HCT116 (cell line): ENCODE measurements around the gene PRKAG3. TPM values are rescaled to one million over a fixed set of nuclear protein-coding genes. Genes with fewer than 3 reads are reported as not detected.

Source experiments
- ATAC-seq: fragments of 200-7000 bp; cut with Tn5 transposase; 2 replicates; pipeline ENCODE4 v1.9.1; 2020; ENCODE audit warnings: mild to moderate bottlenecking, moderate library complexity
- BruUV-seq: library from RNA; stranded (reverse); fragments of 400-500 nt; replicated peaks from 2 replicates; lab custom pipeline; 2021; lab: Mats Ljungman, UMichigan
- CTCF ChIA-PET: fragments of 300-600 bp; sonication (Branson Sonifier 250); formaldehyde crosslinking; loops from one replicate; lab custom pipeline; 2021; ENCODE audit warnings: antibody characterized with exemption; lab: Charles Lee
- POLR2A ChIA-PET: fragments of 300-600, 350-600 bp; sonication (Branson Sonifier 250); formaldehyde crosslinking; loops from one replicate; lab custom pipeline; 2021; ENCODE audit warnings: antibody characterized with exemption; lab: Charles Lee
- RAD21 ChIA-PET, 2 experiments: fragments of 300-600 bp; sonication (Branson Sonifier 250); formaldehyde crosslinking; loops; one replicate each; lab custom pipeline; 2023; ENCODE audit warnings: low total read pairs in 2 of 2; ENCODE audit not compliant: uncharacterized antibody in 2 of 2, unreplicated experiment in 2 of 2, low non-redundant PET in 1 of 2; lab: Charles Lee
- DNase-seq: peaks from one replicate; pipeline ENCODE4 v3.0.0-alpha.2; 2010; ENCODE audit warnings: low read depth, low spot score
- H2AFZ ChIP-seq: fragments of 200-600 bp; shearing (Covaris generic), sonication (generic); 2 replicates; pipeline ENCODE4 v1.6.1; 2017; ENCODE audit warnings: low read depth, mixed run types, mixed read lengths, antibody characterized with exemption, low read length; ENCODE audit not compliant: poor library complexity, severe bottlenecking
- H3K27ac ChIP-seq: 2 replicates; pipeline ENCODE4 v1.5.1; 2012; ENCODE audit warnings: low read depth, low read length
- H3K27me3 ChIP-seq: fragments of 200-600 bp; sonication (generic); 2 replicates; pipeline ENCODE4 v1.6.1; 2016; ENCODE audit warnings: mixed run types, low read length, mixed read lengths; ENCODE audit not compliant: insufficient read depth
- H3K36me3 ChIP-seq, 2 experiments: fragments of 200-500 bp in 1 of 2; fragments of 200-600 bp in 1 of 2; sonication (Bioruptor generic) in 1 of 2; sonication (generic) in 1 of 2; 2 replicates each; pipeline versions ENCODE4 v1.5.1 to v1.6.1; 2014 to 2016; ENCODE audit warnings: low read length in 2 of 2, inconsistent platforms in 1 of 2, mixed read lengths in 1 of 2, mixed run types in 1 of 2; ENCODE audit not compliant: insufficient read depth in 2 of 2, control insufficient read depth in 1 of 2
- H3K4me1 ChIP-seq, 2 experiments: fragments of 200-600 bp in 1 of 2; sonication (generic) in 1 of 2; 2 replicates each; pipeline versions ENCODE4 v1.5.1 to v1.6.1; 2012 to 2017; ENCODE audit warnings: low read length in 2 of 2, inconsistent platforms in 1 of 2, mild to moderate bottlenecking in 1 of 2, mixed read lengths in 1 of 2, mixed run types in 1 of 2, moderate library complexity in 1 of 2; ENCODE audit not compliant: insufficient read depth in 2 of 2, control insufficient read depth in 1 of 2
- H3K4me2 ChIP-seq: fragments of 200-600 bp; sonication (generic); 2 replicates; pipeline ENCODE4 v1.6.1; 2017; ENCODE audit warnings: mixed run types, low read length, mixed read lengths
- H3K4me3 ChIP-seq, 2 experiments: fragments of 200-600 bp in 1 of 2; sonication (generic) in 1 of 2; replicated peaks in 1 of 2; 2 replicates each; pipeline ENCODE4 v1.5.1; 2011 to 2016; ENCODE audit warnings: low read length in 2 of 2, control low read depth in 1 of 2, low read depth in 1 of 2, mild to moderate bottlenecking in 1 of 2, mixed read lengths in 1 of 2, mixed run types in 1 of 2
- H3K79me2 ChIP-seq: fragments of 200-600 bp; sonication (generic); 2 replicates; pipeline ENCODE4 v1.6.1; 2017; ENCODE audit warnings: mild to moderate bottlenecking, mixed run types, low read length, moderate library complexity, mixed read lengths; ENCODE audit not compliant: insufficient read depth
- H3K9ac ChIP-seq: fragments of 200-600 bp; sonication (generic); 2 replicates; pipeline ENCODE4 v1.6.1; 2016; ENCODE audit warnings: low read length, mixed read lengths
- H3K9me2 ChIP-seq: fragments of 200-600 bp; sonication (generic), shearing (Covaris generic); 2 replicates; pipeline ENCODE4 v1.6.1; 2017; ENCODE audit warnings: mixed run types, mild to moderate bottlenecking, moderate library complexity; ENCODE audit not compliant: insufficient read depth
- H3K9me3 ChIP-seq, 2 experiments: fragments of 200-500 bp in 1 of 2; fragments of 200-600 bp in 1 of 2; sonication (Bioruptor generic) in 1 of 2; sonication (generic) in 1 of 2; 2 replicates each; pipeline ENCODE4 v1.6.1; 2014 to 2017; ENCODE audit warnings: low read length in 2 of 2, mixed read lengths in 2 of 2, inconsistent platforms in 1 of 2, low read depth in 1 of 2, mild to moderate bottlenecking in 1 of 2, mixed run types in 1 of 2, moderate library complexity in 1 of 2; ENCODE audit not compliant: control insufficient read depth in 1 of 2, insufficient read depth in 1 of 2
- H4K20me1 ChIP-seq: fragments of 200-600 bp; sonication (generic), shearing (Covaris generic); 2 replicates; pipeline ENCODE4 v1.6.1; 2017; ENCODE audit warnings: mixed run types, mild to moderate bottlenecking, moderate library complexity; ENCODE audit not compliant: insufficient read depth
- ELF1 ChIP-seq: IDR thresholded peaks from 2 replicates; pipeline ENCODE4 v1.6.1; 2012; ENCODE audit warnings: low read depth, borderline replicate concordance
- EZH2phosphoT487 ChIP-seq: fragments of 200-600 bp; IDR thresholded peaks from 2 replicates; pipeline ENCODE4 v1.6.1; 2018; ENCODE audit warnings: antibody characterized with exemption, borderline replicate concordance
- RAD21 ChIP-seq: IDR thresholded peaks from 2 replicates; pipeline ENCODE4 v1.6.1; 2012; ENCODE audit warnings: low read depth, mild to moderate bottlenecking
- SP1 ChIP-seq: IDR thresholded peaks from 2 replicates; pipeline ENCODE4 v1.6.1; 2012; ENCODE audit warnings: low read depth
- TCF7L2 ChIP-seq: IDR thresholded peaks from 2 replicates; pipeline ENCODE4 v1.7.0; 2011; ENCODE audit warnings: borderline replicate concordance, inconsistent platforms; ENCODE audit not compliant: insufficient read depth, insufficient read length; ENCODE audit errors: extremely low read depth
- YY1 ChIP-seq: IDR thresholded peaks from 2 replicates; pipeline ENCODE4 v1.6.1; 2011; ENCODE audit warnings: low read length, low read depth, moderate library complexity, mild to moderate bottlenecking; ENCODE audit not compliant: insufficient replicate concordance; ENCODE audit errors: extremely low read depth
- intact Hi-C: fragments of 100-400 bp; cut with micrococcal nuclease; formaldehyde crosslinking; loops from 2 replicates; pipeline ENCODE4 v1.10.0; 2022
- total RNA-seq: library from RNA; stranded (reverse); gene quantifications from one replicate; pipeline ENCODE4 v1.2.1, GENCODE V29; 2021; ENCODE audit not compliant: unreplicated experiment
- TF ChIP-seq, protein P1 (sequence below): IDR thresholded peaks from 2 replicates; pipeline ENCODE4 v1.6.1; 2011; ENCODE audit warnings: mild to moderate bottlenecking, low read length, moderate library complexity; ENCODE audit not compliant: insufficient replicate concordance; ENCODE audit errors: extremely low read depth
- TF ChIP-seq, protein P2 (sequence below): IDR thresholded peaks from 2 replicates; pipeline ENCODE4 v1.6.1; 2012
- TF ChIP-seq, protein P3 (sequence below): IDR thresholded peaks from 2 replicates; pipeline ENCODE4 v1.6.1; 2012; ENCODE audit warnings: low read depth

PRKAG3 gene
- total RNA-seq, 1 experiment from 2014 or later = not detected

DNA sequence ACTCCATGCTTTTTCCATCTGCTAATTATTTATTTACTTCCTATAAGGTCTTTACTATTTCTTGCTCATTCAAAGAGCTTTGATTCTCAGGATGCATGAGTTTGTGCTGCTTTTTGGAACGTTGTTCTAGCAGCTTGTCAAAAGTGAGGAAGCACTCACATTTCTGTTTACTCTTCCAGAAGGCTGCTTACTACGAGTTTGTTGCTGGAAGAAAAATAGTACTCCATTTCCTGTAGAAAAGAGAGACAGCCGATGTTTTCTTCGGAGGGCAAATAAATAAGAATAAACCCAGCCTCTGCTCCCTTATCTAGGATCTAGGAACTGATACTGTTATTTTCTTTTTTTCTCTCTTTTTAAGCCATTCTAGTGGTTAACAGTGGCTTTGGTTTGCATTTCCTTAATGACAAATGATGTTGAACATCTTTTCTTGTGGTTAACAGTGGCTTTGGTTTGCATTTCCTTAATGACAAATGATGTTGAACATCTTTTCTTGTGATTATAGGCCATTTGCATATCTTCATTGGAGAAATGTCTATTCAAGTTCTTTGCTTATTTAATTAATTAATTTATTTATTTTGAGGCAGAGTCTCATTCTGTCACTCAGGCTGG is 29.1 kb downstream of the PRKAG3 start:
- Histone ChIP-seq H3K79me2 (no peaks in the 10 kb centered on the region), H3K4me1 (no peaks in the 10 kb centered on the region), H3K9me3 (no peaks in the 10 kb centered on the region), H3K4me3 (no peak overlapping the region), H2AFZ (no peak overlapping the region), H3K36me3 (no peaks in the 10 kb centered on the region), H3K27ac (no peak overlapping the region), H3K27me3 (no peaks in the 10 kb centered on the region), H3K9me2 (no peaks in the 10 kb centered on the region), H3K4me2 (no peak overlapping the region), H3K9ac (no peak overlapping the region), H4K20me1 (no peaks in the 10 kb centered on the region)
- ChIA-PET RAD21 (no interaction called here), POLR2A (no interaction called here), CTCF (no interaction called here)
- no peak for DNase-seq
- no peak for TF ChIP-seq ELF1
- TF ChIP-seq, protein P1, sequence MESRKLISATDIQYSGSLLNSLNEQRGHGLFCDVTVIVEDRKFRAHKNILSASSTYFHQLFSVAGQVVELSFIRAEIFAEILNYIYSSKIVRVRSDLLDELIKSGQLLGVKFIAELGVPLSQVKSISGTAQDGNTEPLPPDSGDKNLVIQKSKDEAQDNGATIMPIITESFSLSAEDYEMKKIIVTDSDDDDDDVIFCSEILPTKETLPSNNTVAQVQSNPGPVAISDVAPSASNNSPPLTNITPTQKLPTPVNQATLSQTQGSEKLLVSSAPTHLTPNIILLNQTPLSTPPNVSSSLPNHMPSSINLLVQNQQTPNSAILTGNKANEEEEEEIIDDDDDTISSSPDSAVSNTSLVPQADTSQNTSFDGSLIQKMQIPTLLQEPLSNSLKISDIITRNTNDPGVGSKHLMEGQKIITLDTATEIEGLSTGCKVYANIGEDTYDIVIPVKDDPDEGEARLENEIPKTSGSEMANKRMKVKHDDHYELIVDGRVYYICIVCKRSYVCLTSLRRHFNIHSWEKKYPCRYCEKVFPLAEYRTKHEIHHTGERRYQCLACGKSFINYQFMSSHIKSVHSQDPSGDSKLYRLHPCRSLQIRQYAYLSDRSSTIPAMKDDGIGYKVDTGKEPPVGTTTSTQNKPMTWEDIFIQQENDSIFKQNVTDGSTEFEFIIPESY = no peak
- TF ChIP-seq, protein P2, sequence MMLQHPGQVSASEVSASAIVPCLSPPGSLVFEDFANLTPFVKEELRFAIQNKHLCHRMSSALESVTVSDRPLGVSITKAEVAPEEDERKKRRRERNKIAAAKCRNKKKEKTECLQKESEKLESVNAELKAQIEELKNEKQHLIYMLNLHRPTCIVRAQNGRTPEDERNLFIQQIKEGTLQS = no peak
- no peak for TF ChIP-seq SP1
- TF ChIP-seq RAD21 = no peak
- no peak for TF ChIP-seq TCF7L2
- no peak for TF ChIP-seq EZH2phosphoT487
- TF ChIP-seq, protein P3, sequence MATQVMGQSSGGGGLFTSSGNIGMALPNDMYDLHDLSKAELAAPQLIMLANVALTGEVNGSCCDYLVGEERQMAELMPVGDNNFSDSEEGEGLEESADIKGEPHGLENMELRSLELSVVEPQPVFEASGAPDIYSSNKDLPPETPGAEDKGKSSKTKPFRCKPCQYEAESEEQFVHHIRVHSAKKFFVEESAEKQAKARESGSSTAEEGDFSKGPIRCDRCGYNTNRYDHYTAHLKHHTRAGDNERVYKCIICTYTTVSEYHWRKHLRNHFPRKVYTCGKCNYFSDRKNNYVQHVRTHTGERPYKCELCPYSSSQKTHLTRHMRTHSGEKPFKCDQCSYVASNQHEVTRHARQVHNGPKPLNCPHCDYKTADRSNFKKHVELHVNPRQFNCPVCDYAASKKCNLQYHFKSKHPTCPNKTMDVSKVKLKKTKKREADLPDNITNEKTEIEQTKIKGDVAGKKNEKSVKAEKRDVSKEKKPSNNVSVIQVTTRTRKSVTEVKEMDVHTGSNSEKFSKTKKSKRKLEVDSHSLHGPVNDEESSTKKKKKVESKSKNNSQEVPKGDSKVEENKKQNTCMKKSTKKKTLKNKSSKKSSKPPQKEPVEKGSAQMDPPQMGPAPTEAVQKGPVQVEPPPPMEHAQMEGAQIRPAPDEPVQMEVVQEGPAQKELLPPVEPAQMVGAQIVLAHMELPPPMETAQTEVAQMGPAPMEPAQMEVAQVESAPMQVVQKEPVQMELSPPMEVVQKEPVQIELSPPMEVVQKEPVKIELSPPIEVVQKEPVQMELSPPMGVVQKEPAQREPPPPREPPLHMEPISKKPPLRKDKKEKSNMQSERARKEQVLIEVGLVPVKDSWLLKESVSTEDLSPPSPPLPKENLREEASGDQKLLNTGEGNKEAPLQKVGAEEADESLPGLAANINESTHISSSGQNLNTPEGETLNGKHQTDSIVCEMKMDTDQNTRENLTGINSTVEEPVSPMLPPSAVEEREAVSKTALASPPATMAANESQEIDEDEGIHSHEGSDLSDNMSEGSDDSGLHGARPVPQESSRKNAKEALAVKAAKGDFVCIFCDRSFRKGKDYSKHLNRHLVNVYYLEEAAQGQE = no peak
- TF ChIP-seq YY1 = no peak
- intact Hi-C loops = no loop called here
- ATAC-seq = no peak
- BruUV-seq = no TSS peak
